Astrocyte of the cerebellum (primary cell): ENCODE results near the gene ZNF468.
"Not testable (repeated sequence)": the region's sequence is repeated elsewhere in the genome, so short reads cannot be mapped to it uniquely, and the experiment has no call there.

Experiments used
- DNase-seq: peaks from one replicate; pipeline ENCODE4 v3.0.0-alpha.2; 2011; ENCODE audit warnings: low read depth
- H3K4me3 ChIP-seq: 2 replicates; pipeline ENCODE4 v1.5.1; 2011; ENCODE audit warnings: mild to moderate bottlenecking, low read depth, low read length, moderate library complexity
- in situ Hi-C: cut with HindIII; loops from 2 replicates; pipeline ENCODE4 v1.10.0; 2017; ENCODE audit warnings: low sequenced_read_pairs
- TF ChIP-seq, protein P1 (sequence below): IDR thresholded peaks from 2 replicates; pipeline ENCODE4 v1.5.1; 2012; ENCODE audit warnings: low read length, low read depth, moderate library complexity, mild to moderate bottlenecking; ENCODE audit errors: missing control alignments

The ZNF468 gene

GRCh38 chr19:52891336-52891735, 33.9 kb upstream of the ZNF468 start:
- in situ Hi-C loops, result no loop called here
- TF ChIP-seq, protein P1, sequence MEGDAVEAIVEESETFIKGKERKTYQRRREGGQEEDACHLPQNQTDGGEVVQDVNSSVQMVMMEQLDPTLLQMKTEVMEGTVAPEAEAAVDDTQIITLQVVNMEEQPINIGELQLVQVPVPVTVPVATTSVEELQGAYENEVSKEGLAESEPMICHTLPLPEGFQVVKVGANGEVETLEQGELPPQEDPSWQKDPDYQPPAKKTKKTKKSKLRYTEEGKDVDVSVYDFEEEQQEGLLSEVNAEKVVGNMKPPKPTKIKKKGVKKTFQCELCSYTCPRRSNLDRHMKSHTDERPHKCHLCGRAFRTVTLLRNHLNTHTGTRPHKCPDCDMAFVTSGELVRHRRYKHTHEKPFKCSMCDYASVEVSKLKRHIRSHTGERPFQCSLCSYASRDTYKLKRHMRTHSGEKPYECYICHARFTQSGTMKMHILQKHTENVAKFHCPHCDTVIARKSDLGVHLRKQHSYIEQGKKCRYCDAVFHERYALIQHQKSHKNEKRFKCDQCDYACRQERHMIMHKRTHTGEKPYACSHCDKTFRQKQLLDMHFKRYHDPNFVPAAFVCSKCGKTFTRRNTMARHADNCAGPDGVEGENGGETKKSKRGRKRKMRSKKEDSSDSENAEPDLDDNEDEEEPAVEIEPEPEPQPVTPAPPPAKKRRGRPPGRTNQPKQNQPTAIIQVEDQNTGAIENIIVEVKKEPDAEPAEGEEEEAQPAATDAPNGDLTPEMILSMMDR, result no peak
- H3K4me3 ChIP-seq, result no peak overlapping the region
- no peak for DNase-seq

- H3K4me3 ChIP-seq, result no peak overlapping the region
- in situ Hi-C loops, result no loop called here
- no peak for DNase-seq
- TF ChIP-seq, protein P1, result no peak
Observed at GRCh38 chr19:52889931-52890330, 32.5 kb upstream of the ZNF468 start.

DNA sequence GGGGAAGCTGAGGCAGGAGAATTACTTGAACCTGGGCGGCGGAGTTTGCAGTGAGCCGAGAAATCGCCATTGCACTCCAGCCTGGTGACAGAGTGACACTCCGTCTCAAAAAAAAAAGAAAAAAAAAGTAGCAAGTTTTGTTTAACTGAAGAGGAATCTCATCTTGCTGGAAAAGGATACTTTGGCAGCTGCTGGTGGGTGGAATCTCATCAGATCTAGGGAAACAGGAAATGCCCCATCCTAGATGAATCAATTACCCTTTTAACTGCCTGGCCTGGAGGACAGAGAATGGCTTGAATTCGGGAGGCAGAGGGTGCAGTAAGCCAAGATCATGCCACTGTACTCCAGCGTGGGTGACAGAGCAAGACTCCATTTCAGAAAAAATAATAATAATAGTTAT, 31.7 kb upstream of the ZNF468 start:
- TF ChIP-seq, protein P1, result no peak
- in situ Hi-C loops, result no loop called here
- no peak overlapping the region for H3K4me3 ChIP-seq
- DNase-seq, result no peak

DNA sequence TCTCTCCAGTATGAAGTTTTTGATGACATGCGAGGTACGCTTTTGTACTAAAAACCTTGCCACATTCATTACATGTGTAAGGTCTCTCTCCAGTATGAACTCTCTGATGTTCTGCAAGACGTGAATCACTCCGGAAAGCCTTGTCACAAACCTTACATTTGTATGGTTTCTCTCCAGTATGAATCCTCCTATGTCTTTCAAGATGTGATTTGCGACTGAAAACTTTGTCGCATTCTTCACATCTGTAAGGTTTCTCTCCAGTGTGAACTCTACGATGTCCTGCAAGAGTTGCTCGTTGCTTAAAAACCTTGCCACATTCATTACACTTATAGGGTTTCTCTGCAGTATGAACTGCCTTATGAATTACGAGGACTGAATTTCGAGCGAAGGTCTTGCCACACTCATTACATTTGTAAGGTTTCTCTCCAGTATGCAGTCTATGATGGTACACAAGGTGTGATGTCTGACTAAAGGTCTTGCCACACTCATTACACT, 23.5 kb upstream of the ZNF468 start:
- in situ Hi-C loops, result no loop called here
- H3K4me3 ChIP-seq, result no peak overlapping the region
- TF ChIP-seq, protein P1, result no peak
- DNase-seq, result no peak

- H3K4me3 ChIP-seq, in situ Hi-C loops, DNase-seq: not testable (repeated sequence)
Observed at GRCh38 chr19:52872996-52873395, 15.6 kb upstream of the ZNF468 start.

GRCh38 chr19:52871466-52871865, 14.0 kb upstream of the ZNF468 start:
- TF ChIP-seq, protein P1, result no peak
- in situ Hi-C loops, result no loop called here
- H3K4me3 ChIP-seq, result no peak overlapping the region
- no peak for DNase-seq

GRCh38 chr19:52868031-52868430, 10.6 kb upstream of the ZNF468 start:
- DNase-seq, H3K4me3 ChIP-seq, in situ Hi-C loops: not testable (repeated sequence)

DNA sequence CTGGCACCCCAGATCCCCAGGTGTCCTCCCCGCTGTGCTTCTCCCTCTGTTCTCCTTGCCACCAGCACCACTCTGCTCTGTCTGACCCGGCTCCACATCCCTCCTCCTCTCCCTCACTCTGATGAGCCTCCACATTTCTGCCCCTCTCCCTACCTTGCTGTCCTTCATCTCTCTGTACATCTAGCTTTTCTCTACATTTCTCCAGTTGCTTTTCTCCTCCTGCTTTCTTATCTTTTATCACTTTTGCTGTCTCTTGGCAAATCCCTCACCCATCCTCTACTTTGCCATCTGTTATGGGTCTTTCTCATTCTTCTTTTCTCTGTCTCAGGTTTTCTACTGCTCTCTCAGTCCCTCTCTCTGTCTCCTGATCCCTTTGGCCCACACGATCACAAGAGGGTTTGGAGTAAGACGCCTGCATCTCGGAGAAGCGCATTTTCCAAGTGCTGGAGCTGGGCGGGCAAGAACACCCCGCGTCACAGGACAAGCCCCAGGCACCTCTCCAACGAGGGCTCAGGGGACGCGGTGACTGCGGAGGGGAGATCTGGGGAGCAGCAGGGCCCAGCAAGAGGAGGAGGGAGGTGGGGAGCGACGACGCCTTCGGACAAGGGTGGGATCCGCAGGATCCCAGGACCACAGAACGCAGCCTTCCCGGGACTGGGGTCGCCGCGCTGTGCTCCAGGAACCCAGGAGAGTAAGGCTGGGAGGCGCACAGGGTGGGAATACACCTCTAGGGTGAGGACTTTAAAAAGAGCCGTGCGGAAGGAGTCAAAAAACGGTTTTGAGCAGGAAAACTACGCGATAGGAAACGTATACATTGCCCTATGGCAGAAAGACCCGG, 660 bp downstream of the ZNF468 start:
- DNase-seq, in situ Hi-C loops: not testable (repeated sequence)
- H3K4me3 ChIP-seq, result peak overlapping the region; percentile 68

GRCh38 chr19:52847352-52847751, 10.1 kb downstream of the ZNF468 start:
- DNase-seq, in situ Hi-C loops, H3K4me3 ChIP-seq: not testable (repeated sequence)

DNA sequence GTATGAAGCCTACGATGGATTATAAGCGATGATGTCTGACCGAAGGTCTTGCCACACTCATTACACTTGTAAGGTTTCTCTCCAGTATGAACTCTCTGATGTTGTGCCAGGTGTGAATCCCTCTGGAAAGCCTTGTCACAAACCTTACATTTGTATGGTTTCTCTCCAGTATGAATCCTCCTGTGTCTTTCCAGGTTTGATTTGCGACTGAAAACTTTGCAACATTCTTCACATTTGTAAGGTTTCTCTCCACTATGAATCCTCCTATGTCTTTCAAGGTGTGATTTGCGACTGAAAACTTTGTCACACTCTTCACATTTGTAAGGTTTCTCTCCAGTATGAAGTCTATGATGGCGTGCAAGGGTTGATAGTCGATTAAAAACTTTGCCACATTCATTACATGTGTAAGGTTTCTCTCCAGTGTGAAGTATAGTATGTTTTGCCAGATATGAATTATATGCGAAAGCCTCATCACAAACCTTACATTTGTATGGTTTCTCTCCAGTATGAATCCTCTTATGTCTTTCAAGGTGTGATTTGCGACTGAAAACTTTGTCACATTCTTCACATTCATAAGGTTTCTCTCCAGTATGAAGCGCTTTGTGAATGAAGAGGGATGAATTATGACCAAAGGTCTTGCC, 16.5 kb downstream of the ZNF468 start:
- DNase-seq, H3K4me3 ChIP-seq, in situ Hi-C loops: not testable (repeated sequence)

DNA sequence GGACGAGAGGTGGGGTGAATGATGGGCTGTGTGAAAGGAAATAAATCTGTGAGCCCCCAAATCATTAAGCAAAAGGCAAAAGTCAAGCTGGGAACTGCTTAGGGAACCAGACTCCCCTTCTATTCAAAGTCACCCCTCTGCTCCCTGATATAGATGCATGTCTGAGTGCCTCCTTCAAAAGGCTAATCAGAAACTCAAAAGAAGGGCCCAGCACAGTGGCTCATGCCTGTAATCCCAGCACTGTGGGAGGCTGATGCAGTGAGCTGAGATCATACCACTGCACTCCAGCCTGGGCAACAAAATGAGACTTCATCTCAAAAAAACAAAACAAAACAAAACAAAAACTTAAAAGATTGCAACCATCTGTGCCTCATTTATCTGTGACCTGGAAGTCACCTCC, 23.1 kb downstream of the ZNF468 start:
- DNase-seq, in situ Hi-C loops, H3K4me3 ChIP-seq: not testable (repeated sequence)
